Right lung (tissue), 5 donors: ENCODE measurements around the gene COQ8B. TPM values are rescaled to one million over a fixed set of nuclear protein-coding genes. Genes with fewer than 3 reads are reported as not detected.

ENCODE experiments used
- polyA plus RNA-seq, 5 donors: library from polyadenylated mRNA; unstranded; fragments of 120-200 nt; gene quantifications; one replicate each; pipeline versions ENCODE4 v1.2.1 to v1.2.3, GENCODE V29; 2013; ENCODE audit warnings: inconsistent platforms in 1 of 5, low replicate concordance in 1 of 5; ENCODE audit not compliant: insufficient read length in 5 of 5, insufficient read depth in 1 of 5

Gene COQ8B
- polyA plus RNA-seq, 5 donors = 24.7 to 36.9 (median 32.4) TPM

Other genes starting within 250 kb of the COQ8B start
- 1 to 10 TPM in 3 of 5 donors, under 1 TPM in 2; 0.73 to 1.9 (median 1.3) TPM for gene SPTBN4, start 249.9 kb downstream of the COQ8B start, polyA plus RNA-seq
- 10 to 100 TPM; 34.3 to 55.7 (median 38.9) TPM for gene SHKBP1, start 140.0 kb downstream of the COQ8B start, polyA plus RNA-seq
- 100 to 1,000 TPM; 225 to 627 (median 357) TPM for gene LTBP4, start 115.5 kb downstream of the COQ8B start, polyA plus RNA-seq
- 10 to 100 TPM; 10.3 to 20.5 (median 15.4) TPM for gene NUMBL, start 26.2 kb downstream of the COQ8B start, polyA plus RNA-seq
- 10 to 100 TPM in 3 of 5 donors, 1 to 10 TPM in 2; 9.4 to 14.5 (median 13.3) TPM for gene ITPKC, start 226 bp upstream of the COQ8B start, polyA plus RNA-seq
- gene ACTMAP, start 33.6 kb upstream of the COQ8B start, polyA plus RNA-seq = 10 to 100 TPM; 10.8 to 14.4 (median 12.4) TPM
- 100 to 1,000 TPM; 108 to 120 (median 115) TPM for gene SNRPA, start 34.3 kb upstream of the COQ8B start, polyA plus RNA-seq
- 1 to 10 TPM in 4 of 5 donors, under 1 TPM in 1; 0.49 to 5.9 (median 3.6) TPM for gene MIA, start 58.6 kb upstream of the COQ8B start, polyA plus RNA-seq
- gene RAB4B, start 61.4 kb upstream of the COQ8B start, polyA plus RNA-seq = 10 to 100 TPM; 10.0 to 16.7 (median 11.5) TPM
- 10 to 100 TPM; 54.8 to 91.0 (median 67.7) TPM for gene EGLN2, start 82.3 kb upstream of the COQ8B start, polyA plus RNA-seq
- gene CYP2A6, start 133.6 kb upstream of the COQ8B start, polyA plus RNA-seq = under 1 TPM; 0.31 to 0.87 (median 0.52) TPM
- gene CYP2A7, start 165.3 kb upstream of the COQ8B start, polyA plus RNA-seq = under 1 TPM in 4 of 5 donors, not detected in 1; 0.14 to 0.39 (median 0.17) TPM